Inflammatory macrophage (primary cell): Measurements from ENCODE around the gene PBRM1.

Source experiments
- DNase-seq, 2 donors: peaks; one replicate each; pipeline ENCODE4 v3.0.0-alpha.2; 2020 to 2022

PBRM1 gene

GRCh38 chr3:52670621-52671521 lies 14.8 kb downstream of the PBRM1 start:
- peak; percentile 57 to 65 for DNase-seq

GRCh38 chr3:52663098-52663497 lies 22.6 kb downstream of the PBRM1 start:
- no peak for DNase-seq

GRCh38 chr3:52660046-52660445 lies 25.7 kb downstream of the PBRM1 start:
- DNase-seq, result no peak

- DNase-seq, result no peak
These were observed 29.8 kb downstream of the PBRM1 start for GRCh38 chr3:52655895-52656294.

- DNase-seq, result no peak
These were observed 34.1 kb downstream of the PBRM1 start for GRCh38 chr3:52651592-52651991.

- DNase-seq, result no peak
These were observed 35.3 kb downstream of the PBRM1 start for GRCh38 chr3:52650439-52650838.

- no peak for DNase-seq
These were observed 36.1 kb downstream of the PBRM1 start for GRCh38 chr3:52649461-52650210.

GRCh38 chr3:52645549-52645948 lies 40.2 kb downstream of the PBRM1 start:
- no peak for DNase-seq

- DNase-seq, result no peak
These were observed 49.0 kb downstream of the PBRM1 start for GRCh38 chr3:52636673-52637072.

- no peak for DNase-seq
These were observed 51.9 kb downstream of the PBRM1 start for GRCh38 chr3:52633786-52634185.

- DNase-seq, result no peak
These were observed 60.7 kb downstream of the PBRM1 start for GRCh38 chr3:52625041-52625440.

- no peak for DNase-seq
These were observed 62.4 kb downstream of the PBRM1 start for GRCh38 chr3:52623234-52623792.

GRCh38 chr3:52620580-52620979 lies 65.1 kb downstream of the PBRM1 start:
- DNase-seq, result no peak

GRCh38 chr3:52615166-52615565 lies 70.5 kb downstream of the PBRM1 start:
- DNase-seq, result no peak

- no peak for DNase-seq
These were observed 71.0 kb downstream of the PBRM1 start for GRCh38 chr3:52614689-52615088.

GRCh38 chr3:52609316-52609815 lies 76.3 kb downstream of the PBRM1 start:
- DNase-seq, result no peak

- no peak for DNase-seq
These were observed 77.4 kb downstream of the PBRM1 start for GRCh38 chr3:52608337-52608736.

- DNase-seq, result no peak
These were observed 79.2 kb downstream of the PBRM1 start for GRCh38 chr3:52606373-52607085.

- DNase-seq, result no peak
These were observed 85.5 kb downstream of the PBRM1 start for GRCh38 chr3:52600258-52600657.

GRCh38 chr3:52596658-52597265 lies 89.0 kb downstream of the PBRM1 start:
- DNase-seq, result peak in 1 of 2 donors; percentile 16

GRCh38 chr3:52593103-52593502 lies 92.6 kb downstream of the PBRM1 start:
- no peak for DNase-seq
